ENCODE data around the gene TXK. TPM values are rescaled to one million over a fixed set of nuclear protein-coding genes. Genes with fewer than 3 reads are reported as not detected.

The TXK gene
- total and polyA plus RNA-seq, 2 donors from 2014 or later, result 0.26 to 7.9 TPM

GRCh38 chr4:48102303-48102702 is 31.7 kb downstream of the TXK start:
- no peak for FAIRE-seq
- intact Hi-C loops (cut with DNase I), result no loop called here
- no peak overlapping the region for H3K4me3 ChIP-seq (ENCODE audit: low read length in 3 of 3)

GRCh38 chr4:48100256-48100655 is 33.8 kb downstream of the TXK start:
- no peaks in the 10 kb centered on the region for H3K4me1 ChIP-seq (ENCODE audit: control insufficient read depth in 2 of 3, insufficient read depth in 2 of 3, low read depth in 1 of 3, low read length in 3 of 3)
- H3K4me3 ChIP-seq (ENCODE audit: low read length in 3 of 3), result no peak overlapping the region
- no peak for FAIRE-seq
- DNase-seq, result no peak
- H3K36me3 ChIP-seq (ENCODE audit: control insufficient read depth in 2 of 3, insufficient read depth in 3 of 3, low read length in 3 of 3), result no peaks in the 10 kb centered on the region
- H3K27me3 ChIP-seq (ENCODE audit: control insufficient read depth, insufficient read depth, low read length), result no peaks in the 10 kb centered on the region
- TF ChIP-seq CTCF (IDR thresholded peaks at IDR 0.05; ENCODE audit: borderline replicate concordance, extremely low read depth, insufficient read depth), result no peak
- no peak overlapping the region for H3K27ac ChIP-seq (ENCODE audit: low read depth in 2 of 2, low read length in 2 of 2)
- intact Hi-C loops (cut with DNase I), result no loop called here
- H3K9ac ChIP-seq (ENCODE audit: low read length in 3 of 3), result no peak overlapping the region
- no peaks in the 10 kb centered on the region for H3K9me3 ChIP-seq (ENCODE audit: control insufficient read depth in 2 of 3, insufficient read depth in 1 of 3, low read length in 3 of 3)

More at GRCh38 chr4:48102303-48102702, 31.7 kb downstream of the TXK start:
- Histone ChIP-seq H3K4me1 (ENCODE audit: control insufficient read depth in 2 of 3, insufficient read depth in 2 of 3, low read depth in 1 of 3, low read length in 3 of 3) (no peaks in the 10 kb centered on the region), H3K27ac (ENCODE audit: low read depth in 2 of 2, low read length in 2 of 2) (no peak overlapping the region), H3K27me3 (ENCODE audit: control insufficient read depth, insufficient read depth, low read length) (no peaks in the 10 kb centered on the region), H3K36me3 (ENCODE audit: control insufficient read depth in 2 of 3, insufficient read depth in 3 of 3, low read length in 3 of 3) (no peaks in the 10 kb centered on the region), H3K9me3 (ENCODE audit: control insufficient read depth in 2 of 3, insufficient read depth in 1 of 3, low read length in 3 of 3) (no peaks in the 10 kb centered on the region), H3K9ac (ENCODE audit: low read length in 3 of 3) (no peak overlapping the region)
- DNase-seq, result no peak
- TF ChIP-seq CTCF (IDR thresholded peaks at IDR 0.05; ENCODE audit: borderline replicate concordance, extremely low read depth, insufficient read depth), result no peak

- intact Hi-C loops (cut with DNase I), result no loop called here
- H3K9me3 ChIP-seq (ENCODE audit: control insufficient read depth in 2 of 3, insufficient read depth in 1 of 3, low read length in 3 of 3), result no peaks in the 10 kb centered on the region
- FAIRE-seq, result no peak
Measured at GRCh38 chr4:48095441-48095840, 38.6 kb downstream of the TXK start.

More at GRCh38 chr4:48095441-48095840, 38.6 kb downstream of the TXK start:
- DNase-seq, result no peak
- TF ChIP-seq CTCF (IDR thresholded peaks at IDR 0.05; ENCODE audit: borderline replicate concordance, extremely low read depth, insufficient read depth), result no peak
- Histone ChIP-seq H3K4me3 (ENCODE audit: low read length in 3 of 3) (no peak overlapping the region), H3K36me3 (ENCODE audit: control insufficient read depth in 2 of 3, insufficient read depth in 3 of 3, low read length in 3 of 3) (no peaks in the 10 kb centered on the region), H3K27me3 (ENCODE audit: control insufficient read depth, insufficient read depth, low read length) (no peaks in the 10 kb centered on the region), H3K4me1 (ENCODE audit: control insufficient read depth in 2 of 3, insufficient read depth in 2 of 3, low read depth in 1 of 3, low read length in 3 of 3) (no peaks in the 10 kb centered on the region), H3K27ac (ENCODE audit: low read depth in 2 of 2, low read length in 2 of 2) (no peak overlapping the region), H3K9ac (ENCODE audit: low read length in 3 of 3) (no peak overlapping the region)

Measured in kidney (tissue), 14 donors.